ENCODE results near the gene PSMC5. TPM values are rescaled to one million over a fixed set of nuclear protein-coding genes. Genes with fewer than 3 reads are reported as not detected.

The PSMC5 gene
- total and polyA plus RNA-seq, 5 donors from 2014 or later = 84.8 to 222 (median 154) TPM

DNA sequence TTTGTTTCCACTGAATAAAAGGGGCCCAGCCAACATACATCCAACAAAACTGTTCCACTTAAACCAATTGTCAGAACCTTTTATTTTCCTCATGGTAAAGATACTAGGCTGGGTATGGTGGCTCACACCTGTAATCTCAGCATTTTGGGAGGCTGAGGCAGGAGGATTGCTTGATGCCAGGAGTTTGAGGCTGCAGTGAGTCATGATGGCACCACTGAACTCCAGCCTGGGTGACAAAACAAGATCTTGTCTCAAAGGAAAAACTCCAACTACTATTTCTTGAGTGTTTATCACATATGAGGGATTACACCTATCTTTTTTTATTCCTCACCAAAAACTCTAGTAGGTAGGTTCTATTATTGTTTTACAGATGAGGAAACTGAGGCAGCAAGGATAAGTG is 4.7 kb upstream of the PSMC5 start:
- no peak overlapping the region for H3K4me3 ChIP-seq (ENCODE audit: low read depth, low read length)
- H3K27ac ChIP-seq (ENCODE audit: insufficient read depth, low read length, poor library complexity, severe bottlenecking) = no peak overlapping the region
- peak overlapping the region in 1 of 3 donors; percentile 76 for H3K27ac Mint-ChIP-seq
- H3K27me3 ChIP-seq (ENCODE audit: control insufficient read depth, insufficient read depth, low read length) = no peaks in the 10 kb centered on the region
- peaks cover 15% of the 10 kb centered on the region for H3K4me1 ChIP-seq (ENCODE audit: control insufficient read depth, insufficient read depth, low read length, poor library complexity, severe bottlenecking)
- H3K36me3 Mint-ChIP-seq = peaks cover 65% of the 10 kb centered on the region
- H3K27me3 Mint-ChIP-seq = no peaks in the 10 kb centered on the region
- H3K9me3 ChIP-seq (ENCODE audit: control insufficient read depth in 2 of 2, low read length in 2 of 2) = no peaks in the 10 kb centered on the region
- no peak for ATAC-seq (ENCODE audit: low read depth in 2 of 2)
- H3K9me3 Mint-ChIP-seq = no peaks in the 10 kb centered on the region
- no peak overlapping the region for H3K4me3 Mint-ChIP-seq
- no peak for DNase-seq
- H3K4me1 Mint-ChIP-seq = peaks cover 0 to 41% (median 23%) of the 10 kb centered on the region in 4 donors
- H3K36me3 ChIP-seq (ENCODE audit: control insufficient read depth, insufficient read depth, low read length) = peaks cover 75% of the 10 kb centered on the region

GRCh38 chr17:63823659-63824331 is 3.4 kb upstream of the PSMC5 start:
- Histone ChIP-seq H3K4me3 (ENCODE audit: low read depth, low read length) (no peak overlapping the region), H3K27me3 (ENCODE audit: control insufficient read depth, insufficient read depth, low read length) (no peaks in the 10 kb centered on the region), H3K27ac (ENCODE audit: insufficient read depth, low read length, poor library complexity, severe bottlenecking) (no peak overlapping the region), H3K36me3 (ENCODE audit: control insufficient read depth, insufficient read depth, low read length) (peaks cover 63% of the 10 kb centered on the region), H3K9me3 (ENCODE audit: control insufficient read depth in 2 of 2, low read length in 2 of 2) (no peaks in the 10 kb centered on the region), H3K4me1 (ENCODE audit: control insufficient read depth, insufficient read depth, low read length, poor library complexity, severe bottlenecking) (peaks cover 26% of the 10 kb centered on the region)
- Mint-ChIP-seq H3K36me3 (peaks cover 56% of the 10 kb centered on the region), H3K27me3 (no peaks in the 10 kb centered on the region), H3K4me3 (peak overlapping the region; percentile 52 to 88 (median 70)), H3K27ac (peak overlapping the region; percentile 20 to 78 (median 55)), H3K9me3 (no peaks in the 10 kb centered on the region), H3K4me1 (peaks cover 6 to 54% (median 30%) of the 10 kb centered on the region in 4 donors)
- ATAC-seq (ENCODE audit: low read depth in 2 of 2) (no peak), DNase-seq (no peak)

- ATAC-seq (ENCODE audit: low read depth in 2 of 2) = no peak
- H3K4me3 Mint-ChIP-seq = peak overlapping the region in 2 of 4 donors; percentile 52 to 65
Measured at GRCh38 chr17:63824362-63824761, 2.9 kb upstream of the PSMC5 start.

DNA sequence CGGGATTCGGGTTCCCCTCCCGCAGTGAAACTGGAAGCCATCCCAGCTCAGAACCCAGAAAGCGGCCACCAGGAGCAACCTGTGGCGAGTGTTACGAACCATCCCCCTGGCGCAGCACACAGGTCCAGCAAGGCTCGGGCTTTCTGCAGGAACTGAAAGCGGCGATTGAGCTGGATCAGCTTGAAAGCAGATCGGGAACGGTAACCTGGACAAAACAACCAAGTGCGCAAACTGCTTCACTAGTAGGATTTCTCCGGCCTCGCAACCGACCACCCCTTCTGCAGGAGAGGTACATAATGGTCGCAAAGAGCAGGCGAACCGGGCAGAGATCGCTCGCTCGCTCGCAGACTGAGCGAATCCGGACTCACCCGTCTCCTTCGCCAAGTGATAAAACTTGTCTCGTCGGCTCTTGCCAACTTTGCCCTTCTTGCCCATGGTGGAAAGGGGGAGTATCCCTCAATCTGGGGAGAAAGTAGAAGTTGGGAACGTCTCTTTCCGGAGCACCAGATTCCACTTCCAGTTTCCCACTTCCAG is 696 bp upstream of the PSMC5 start:
- Mint-ChIP-seq H3K36me3 (peaks cover 65% of the 10 kb centered on the region), H3K9me3 (peaks cover 0 to 3% (median 0%) of the 10 kb centered on the region in 7 donors)

More at GRCh38 chr17:63824362-63824761, 2.9 kb upstream of the PSMC5 start:
- no peaks in the 10 kb centered on the region for H3K27me3 ChIP-seq (ENCODE audit: control insufficient read depth, insufficient read depth, low read length)
- no peak overlapping the region for H3K4me3 ChIP-seq (ENCODE audit: low read depth, low read length)
- peaks cover 32% of the 10 kb centered on the region for H3K4me1 ChIP-seq (ENCODE audit: control insufficient read depth, insufficient read depth, low read length, poor library complexity, severe bottlenecking)
- Mint-ChIP-seq H3K4me1 (peaks cover 6 to 59% (median 33%) of the 10 kb centered on the region in 4 donors), H3K27me3 (no peaks in the 10 kb centered on the region), H3K9me3 (no peaks in the 10 kb centered on the region), H3K27ac (peak overlapping the region in 2 of 3 donors; percentile 78 to 79), H3K36me3 (peaks cover 52% of the 10 kb centered on the region)
- DNase-seq = no peak
- H3K27ac ChIP-seq (ENCODE audit: insufficient read depth, low read length, poor library complexity, severe bottlenecking) = no peak overlapping the region
- H3K9me3 ChIP-seq (ENCODE audit: control insufficient read depth in 2 of 2, low read length in 2 of 2) = no peaks in the 10 kb centered on the region
- peaks cover 61% of the 10 kb centered on the region for H3K36me3 ChIP-seq (ENCODE audit: control insufficient read depth, insufficient read depth, low read length)

DNA sequence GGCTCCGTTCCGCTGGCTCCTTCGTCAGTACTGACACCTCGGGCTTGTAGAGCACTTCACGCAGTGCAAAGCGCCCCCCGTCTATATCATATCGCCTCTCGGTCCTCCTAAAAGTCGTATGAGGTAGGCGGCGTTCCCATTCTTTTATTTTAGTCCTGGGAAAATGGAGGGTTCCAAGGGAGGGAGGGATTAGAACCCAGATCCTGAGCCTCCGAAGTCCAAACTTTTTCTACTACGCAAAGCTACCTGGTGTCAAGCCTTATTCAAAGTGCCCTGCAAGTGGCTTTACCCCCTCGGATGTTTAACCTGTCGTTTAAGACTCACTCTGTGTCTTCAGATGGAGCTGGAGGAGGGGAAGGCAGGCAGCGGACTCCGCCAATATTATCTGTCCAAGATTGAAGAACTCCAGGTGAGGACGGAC is 580 bp downstream of the PSMC5 start:
- Histone ChIP-seq H3K4me3 (ENCODE audit: low read depth, low read length) (peak overlapping the region; percentile 92), H3K27ac (ENCODE audit: insufficient read depth, low read length, poor library complexity, severe bottlenecking) (peak overlapping the region; percentile 92), H3K27me3 (ENCODE audit: control insufficient read depth, insufficient read depth, low read length) (no peaks in the 10 kb centered on the region), H3K4me1 (ENCODE audit: control insufficient read depth, insufficient read depth, low read length, poor library complexity, severe bottlenecking) (peaks cover 64% of the 10 kb centered on the region), H3K9me3 (ENCODE audit: control insufficient read depth in 2 of 2, low read length in 2 of 2) (no peaks in the 10 kb centered on the region), H3K36me3 (ENCODE audit: control insufficient read depth, insufficient read depth, low read length) (peaks cover 62% of the 10 kb centered on the region)
- DNase-seq (no peak), ATAC-seq (ENCODE audit: low read depth in 2 of 2) (no peak)
- Mint-ChIP-seq H3K27ac (peak overlapping the region; percentile 97 to 100 (median 99)), H3K36me3 (peaks cover 68% of the 10 kb centered on the region), H3K4me3 (peak overlapping the region; percentile 92 to 99 (median 96)), H3K27me3 (no peaks in the 10 kb centered on the region), H3K9me3 (peaks cover 0 to 3% (median 0%) of the 10 kb centered on the region in 7 donors), H3K4me1 (peaks cover 6 to 84% (median 50%) of the 10 kb centered on the region in 4 donors)

More for the DNA sequence above, 696 bp upstream of the PSMC5 start:
- Histone ChIP-seq H3K4me3 (ENCODE audit: low read depth, low read length) (peak overlapping the region; percentile 92), H3K27me3 (ENCODE audit: control insufficient read depth, insufficient read depth, low read length) (no peaks in the 10 kb centered on the region), H3K36me3 (ENCODE audit: control insufficient read depth, insufficient read depth, low read length) (peaks cover 62% of the 10 kb centered on the region), H3K27ac (ENCODE audit: insufficient read depth, low read length, poor library complexity, severe bottlenecking) (peak overlapping the region; percentile 92), H3K9me3 (ENCODE audit: control insufficient read depth in 2 of 2, low read length in 2 of 2) (no peaks in the 10 kb centered on the region), H3K4me1 (ENCODE audit: control insufficient read depth, insufficient read depth, low read length, poor library complexity, severe bottlenecking) (peaks cover 53% of the 10 kb centered on the region)
- peak overlapping the region; percentile 97 to 100 (median 99) for H3K27ac Mint-ChIP-seq
- H3K4me1 Mint-ChIP-seq = peaks cover 6 to 79% (median 49%) of the 10 kb centered on the region in 4 donors
- ATAC-seq (ENCODE audit: low read depth in 2 of 2) (peak in 1 of 2 donors; percentile 3), DNase-seq (no peak)
- H3K27me3 Mint-ChIP-seq = no peaks in the 10 kb centered on the region
- H3K4me3 Mint-ChIP-seq = peak overlapping the region; percentile 92 to 99 (median 96)

- DNase-seq = no peak
- peaks cover 6 to 88% (median 49%) of the 10 kb centered on the region in 4 donors for H3K4me1 Mint-ChIP-seq
- H3K27ac ChIP-seq (ENCODE audit: insufficient read depth, low read length, poor library complexity, severe bottlenecking) = no peak overlapping the region
- peaks cover 64% of the 10 kb centered on the region for H3K4me1 ChIP-seq (ENCODE audit: control insufficient read depth, insufficient read depth, low read length, poor library complexity, severe bottlenecking)
- peaks cover 60% of the 10 kb centered on the region for H3K36me3 Mint-ChIP-seq
- H3K4me3 Mint-ChIP-seq = peak overlapping the region; percentile 92 to 99 (median 96)
- H3K9me3 Mint-ChIP-seq = peaks cover 0 to 3% (median 0%) of the 10 kb centered on the region in 7 donors
- H3K36me3 ChIP-seq (ENCODE audit: control insufficient read depth, insufficient read depth, low read length) = peaks cover 65% of the 10 kb centered on the region
- peak overlapping the region; percentile 31 to 54 (median 43) for H3K27ac Mint-ChIP-seq
- ATAC-seq (ENCODE audit: low read depth in 2 of 2) = no peak
- no peaks in the 10 kb centered on the region for H3K9me3 ChIP-seq (ENCODE audit: control insufficient read depth in 2 of 2, low read length in 2 of 2)
- no peaks in the 10 kb centered on the region for H3K27me3 Mint-ChIP-seq
- peak overlapping the region; percentile 92 for H3K4me3 ChIP-seq (ENCODE audit: low read depth, low read length)
- H3K27me3 ChIP-seq (ENCODE audit: control insufficient read depth, insufficient read depth, low read length) = no peaks in the 10 kb centered on the region
Measured at GRCh38 chr17:63828936-63829335, 1.7 kb downstream of the PSMC5 start.

GRCh38 chr17:63830278-63830677 is 3.0 kb downstream of the PSMC5 start:
- Histone ChIP-seq H3K36me3 (ENCODE audit: control insufficient read depth, insufficient read depth, low read length) (peaks cover 63% of the 10 kb centered on the region), H3K4me3 (ENCODE audit: low read depth, low read length) (no peak overlapping the region), H3K27me3 (ENCODE audit: control insufficient read depth, insufficient read depth, low read length) (no peaks in the 10 kb centered on the region), H3K27ac (ENCODE audit: insufficient read depth, low read length, poor library complexity, severe bottlenecking) (no peak overlapping the region), H3K9me3 (ENCODE audit: control insufficient read depth in 2 of 2, low read length in 2 of 2) (no peaks in the 10 kb centered on the region), H3K4me1 (ENCODE audit: control insufficient read depth, insufficient read depth, low read length, poor library complexity, severe bottlenecking) (peaks cover 71% of the 10 kb centered on the region)
- Mint-ChIP-seq H3K9me3 (peaks cover 0 to 3% (median 0%) of the 10 kb centered on the region in 7 donors), H3K27ac (peak overlapping the region; percentile 80 to 84 (median 80)), H3K36me3 (peaks cover 52% of the 10 kb centered on the region), H3K4me1 (peaks cover 10 to 87% (median 52%) of the 10 kb centered on the region in 4 donors), H3K4me3 (peak overlapping the region; percentile 29 to 95 (median 70)), H3K27me3 (no peaks in the 10 kb centered on the region)
- no peak for ATAC-seq (ENCODE audit: low read depth in 2 of 2)
- DNase-seq = no peak

Data from CD4-positive, CD25-positive, alpha-beta regulatory T cell (primary cell).